Endothelial cell of umbilical vein (primary cell): ENCODE measurements around the gene GPR50. TPM values are rescaled to one million over a fixed set of nuclear protein-coding genes. Genes with fewer than 3 reads are reported as not detected.

ENCODE experiments used
- BruUV-seq: library from RNA; stranded (reverse); fragments of 400-500 nt; replicated peaks from 2 replicates; lab custom pipeline; 2021; lab: Mats Ljungman, UMichigan
- CTCF ChIA-PET: fragments of 300-600, 350-600 bp; sonication (Branson Sonifier 250); formaldehyde crosslinking; loops from one replicate; lab custom pipeline; 2021; ENCODE audit warnings: antibody characterized with exemption, inconsistent platforms; lab: Charles Lee
- POLR2A ChIA-PET: fragments of 300-600, 350-600 bp; sonication (Branson Sonifier 250); formaldehyde crosslinking; loops from one replicate; lab custom pipeline; 2021; ENCODE audit warnings: antibody characterized with exemption, inconsistent platforms; lab: Charles Lee
- DNase-seq: peaks from one replicate; pipeline ENCODE4 v3.0.0-alpha.2; 2011; ENCODE audit warnings: low read depth, low spot score
- FAIRE-seq: peaks from 2 replicates; lab custom pipeline; 2011; peaks lifted over from hg19 to GRCh38; lab: Jason Lieb, UNC
- H2AFZ ChIP-seq: 2 replicates; pipeline ENCODE4 v1.6.0; 2012; ENCODE audit warnings: low read depth, low read length, control low read depth, inconsistent platforms
- H3K27ac ChIP-seq: 2 replicates; pipeline ENCODE4 v1.5.1; 2011; ENCODE audit warnings: low read depth, mild to moderate bottlenecking, control low read depth, low read length, moderate library complexity; ENCODE audit not compliant: insufficient read depth
- H3K27me3 ChIP-seq, 2 experiments: 2 replicates each; pipeline versions ENCODE4 v1.6.0 to v1.6.1; 2011; ENCODE audit warnings: low read length in 2 of 2, mixed read lengths in 1 of 2; ENCODE audit not compliant: control insufficient read depth in 2 of 2, insufficient read depth in 2 of 2
- H3K36me3 ChIP-seq, 2 experiments: 2 replicates in 1 of 2; 3 replicates in 1 of 2; pipeline ENCODE4 v1.5.1; 2011; ENCODE audit warnings: low read length in 2 of 2, mild to moderate bottlenecking in 1 of 2, moderate library complexity in 1 of 2; ENCODE audit not compliant: control insufficient read depth in 2 of 2, insufficient read depth in 2 of 2; ENCODE audit errors: extremely low read depth in 1 of 2
- H3K4me1 ChIP-seq: 3 replicates; pipeline ENCODE4 v1.5.1; 2011; ENCODE audit warnings: mild to moderate bottlenecking, low read length; ENCODE audit not compliant: control insufficient read depth, insufficient read depth; ENCODE audit errors: extremely low read depth
- H3K4me2 ChIP-seq: 2 replicates; pipeline ENCODE4 v1.6.1; 2011; ENCODE audit warnings: low read length, control low read depth, mixed read lengths; ENCODE audit not compliant: insufficient read depth
- H3K4me3 ChIP-seq, 3 experiments: fragments of 200-600 bp in 1 of 3; sonication (generic), shearing (Covaris generic) in 1 of 3; replicated peaks in 1 of 3; 2 replicates each; pipeline ENCODE4 v1.5.1; 2011 to 2016; ENCODE audit warnings: control low read depth in 3 of 3, low read length in 3 of 3, mild to moderate bottlenecking in 2 of 3, inconsistent platforms in 1 of 3, low read depth in 1 of 3, moderate library complexity in 1 of 3; ENCODE audit not compliant: insufficient read depth in 1 of 3
- H3K79me2 ChIP-seq: 2 replicates; pipeline ENCODE4 v1.6.0; 2012; ENCODE audit warnings: low read length, inconsistent platforms; ENCODE audit not compliant: control insufficient read depth, insufficient read depth
- H3K9ac ChIP-seq: replicated peaks from 2 replicates; pipeline ENCODE3; 2011; ENCODE audit warnings: low read length, control low read depth; ENCODE audit not compliant: insufficient read depth; ENCODE audit errors: extremely low read depth
- H3K9me1 ChIP-seq: replicated peaks from 3 replicates; pipeline ENCODE4 v1.6.0; 2011; ENCODE audit warnings: mild to moderate bottlenecking, low read length; ENCODE audit not compliant: control insufficient read depth, insufficient read depth; ENCODE audit errors: extremely low read depth
- H3K9me3 ChIP-seq: replicated peaks from 2 replicates; pipeline ENCODE4 v1.5.1; 2012; ENCODE audit warnings: low read length, inconsistent platforms; ENCODE audit not compliant: control insufficient read depth, insufficient read depth
- H4K20me1 ChIP-seq: replicated peaks from 2 replicates; pipeline ENCODE3; 2011; ENCODE audit warnings: mild to moderate bottlenecking, low read length; ENCODE audit not compliant: control insufficient read depth, insufficient read depth; ENCODE audit errors: extremely low read depth
- CTCF ChIP-seq, 2 donors: IDR thresholded peaks; 1 replicate in 1 of 2; 2 replicates in 1 of 2; pipeline ENCODE4 v1.5.1; 2011; ENCODE audit warnings: low read length in 2 of 2, mild to moderate bottlenecking in 2 of 2, moderate library complexity in 2 of 2, control low read depth in 1 of 2, inconsistent platforms in 1 of 2, low read depth in 1 of 2; ENCODE audit not compliant: insufficient read depth in 1 of 2; ENCODE audit errors: extremely low read depth in 1 of 2
- FOS ChIP-seq: IDR thresholded peaks from 2 replicates; pipeline ENCODE4 v1.6.1; 2011; ENCODE audit warnings: mild to moderate bottlenecking, low read length, moderate library complexity, borderline replicate concordance; ENCODE audit not compliant: insufficient read depth
- GATA2 ChIP-seq: IDR thresholded peaks from 2 replicates; pipeline ENCODE4 v1.7.0; 2011; ENCODE audit warnings: low read depth, mild to moderate bottlenecking, moderate library complexity, mixed read lengths, low read length; ENCODE audit not compliant: insufficient read length, insufficient read depth
- POLR2A ChIP-seq: IDR thresholded peaks from 2 replicates; pipeline ENCODE4 v1.6.1; 2012; ENCODE audit warnings: low read depth, mild to moderate bottlenecking, control low read depth, low read length
- POLR2AphosphoS5 ChIP-seq: IDR thresholded peaks from 2 replicates; pipeline ENCODE4 v1.6.1; 2012; ENCODE audit warnings: low read depth, mild to moderate bottlenecking, control low read depth, low read length, moderate library complexity; ENCODE audit not compliant: insufficient read depth
- dilution Hi-C: fragments of 300-500 bp; cut with MboI; formaldehyde crosslinking; loops from one replicate; pipeline ENCODE4 v1.15.0; 2019; ENCODE audit warnings: low sequenced_read_pairs; ENCODE audit not compliant: extremely low pct_ligation_motif_present
- intact Hi-C: fragments of 100-400 bp; cut with micrococcal nuclease; formaldehyde crosslinking; loops from one replicate; pipeline ENCODE4 v1.10.0; 2022
- polyA plus RNA-seq, 4 experiments: library from polyadenylated mRNA; depleted of rRNA in 3 of 4; stranded (reverse) in 3 of 4; unstranded in 1 of 4; fragments of >200 nt; gene quantifications; 2 replicates each; pipeline versions ENCODE4 v1.2.1 to v1.2.3, GENCODE V29; 2011 to 2012; ENCODE audit warnings: missing spikeins in 1 of 4
- total RNA-seq: library from RNA; stranded (reverse); gene quantifications from 2 replicates; pipeline ENCODE4 v1.2.3, GENCODE V29; 2021
- TF ChIP-seq, protein P1 (sequence below): IDR thresholded peaks from 2 replicates; pipeline ENCODE4 v1.6.1; 2011; ENCODE audit not compliant: insufficient read depth, insufficient read length

Gene GPR50
- total and polyA plus RNA-seq, 2 donors (not counting 3 experiments of a cell fraction or from before 2014, with no cell fraction given), result not detected

DNA sequence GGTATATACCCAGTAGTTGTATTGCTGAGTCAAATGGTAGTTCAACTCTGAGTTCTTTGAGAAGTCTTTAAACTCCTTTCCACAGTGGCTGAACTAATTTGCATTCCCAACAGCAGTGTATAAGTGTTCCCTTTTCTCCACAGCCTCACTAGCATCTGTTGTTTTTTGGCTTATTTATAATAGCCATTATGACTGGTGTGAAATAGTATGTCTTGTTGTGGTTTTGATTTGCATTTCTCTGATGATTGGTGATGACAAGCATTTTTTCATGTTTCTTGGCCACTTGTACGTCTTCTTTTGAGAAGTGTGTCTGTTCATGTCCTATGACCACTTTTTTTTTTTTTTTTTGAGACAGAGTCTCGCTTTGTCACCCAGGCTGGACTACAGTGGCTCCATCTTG lies 30.5 kb downstream of the GPR50 start:
- Histone ChIP-seq H3K9me1 (no peaks in the 10 kb centered on the region), H3K36me3 (no peaks in the 10 kb centered on the region), H4K20me1 (no peaks in the 10 kb centered on the region), H2AFZ (no peak overlapping the region), H3K27ac (no peak overlapping the region), H3K79me2 (no peaks in the 10 kb centered on the region), H3K4me2 (no peak overlapping the region), H3K9me3 (no peaks in the 10 kb centered on the region), H3K4me3 (no peak overlapping the region), H3K4me1 (no peaks in the 10 kb centered on the region), H3K9ac (no peak overlapping the region), H3K27me3 (no peaks in the 10 kb centered on the region)
- DNase-seq (no peak), FAIRE-seq (no peak)
- TF ChIP-seq GATA2 (no peak), CTCF (IDR thresholded peaks at IDR 0.05; ENCODE audit: extremely low read depth in 1 of 2, insufficient read depth in 1 of 2, low read depth in 1 of 2, low read length in 2 of 2) (no peak), FOS (no peak)
- intact Hi-C loops, result no loop called here
- CTCF ChIA-PET, result no interaction called here
- POLR2A ChIA-PET, result no interaction called here
- BruUV-seq, result no TSS peak
- dilution Hi-C loops, result no loop called here

- Histone ChIP-seq H3K9ac (no peak overlapping the region), H3K36me3 (no peaks in the 10 kb centered on the region), H3K9me1 (no peaks in the 10 kb centered on the region), H4K20me1 (no peaks in the 10 kb centered on the region), H3K79me2 (no peaks in the 10 kb centered on the region), H3K4me3 (no peak overlapping the region), H3K27ac (no peak overlapping the region), H2AFZ (no peak overlapping the region), H3K4me2 (no peak overlapping the region), H3K27me3 (no peaks in the 10 kb centered on the region), H3K9me3 (no peaks in the 10 kb centered on the region), H3K4me1 (no peaks in the 10 kb centered on the region)
- FAIRE-seq, result no peak
- no peak for DNase-seq
- TF ChIP-seq CTCF (IDR thresholded peaks at IDR 0.05; ENCODE audit: extremely low read depth in 1 of 2, insufficient read depth in 1 of 2, low read depth in 1 of 2, low read length in 2 of 2) (no peak), POLR2AphosphoS5 (no peak), POLR2A (no peak), FOS (no peak)
- TF ChIP-seq, protein P1, sequence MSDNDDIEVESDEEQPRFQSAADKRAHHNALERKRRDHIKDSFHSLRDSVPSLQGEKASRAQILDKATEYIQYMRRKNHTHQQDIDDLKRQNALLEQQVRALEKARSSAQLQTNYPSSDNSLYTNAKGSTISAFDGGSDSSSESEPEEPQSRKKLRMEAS, result no peak
- dilution Hi-C loops, result no loop called here
- ChIA-PET CTCF (no interaction called here), POLR2A (no interaction called here)
- intact Hi-C loops, result no loop called here
- BruUV-seq, result no TSS peak
Measured at GRCh38 chrX:151225843-151226242, 49.5 kb downstream of the GPR50 start.
